ENCODE data around the gene ATP5F1C. TPM values are rescaled to one million over a fixed set of nuclear protein-coding genes. Genes with fewer than 3 reads are reported as not detected.

The ATP5F1C gene
- total RNA-seq, 6 experiments from 2014 or later = 298 to 340 (median 308) TPM

- no peak for DNase-seq
- Mint-ChIP-seq H3K4me3 (no peak overlapping the region), H3K4me1 (ENCODE audit: low read depth) (peaks cover 8% of the 10 kb centered on the region), H3K27me3 (ENCODE audit: insufficient read depth) (no peaks in the 10 kb centered on the region), H3K27ac (no peak overlapping the region), H3K36me3 (ENCODE audit: low read depth) (no peaks in the 10 kb centered on the region; the same call in 1 of the 2 replicates), H3K9me3 (no peaks in the 10 kb centered on the region)
- no peak for TF ChIP-seq CTCF (IDR thresholded peaks at IDR 0.05)
Observed at GRCh38 chr10:7846591-7846990, 58.6 kb downstream of the ATP5F1C start.

- no peak overlapping the region for H3K27ac Mint-ChIP-seq
Observed at GRCh38 chr10:7853226-7853842, 65.4 kb downstream of the ATP5F1C start.

GRCh38 chr10:7853890-7854289 is 65.9 kb downstream of the ATP5F1C start:
- Mint-ChIP-seq H3K4me1 (ENCODE audit: low read depth) (peaks cover 28% of the 10 kb centered on the region), H3K27ac (no peak overlapping the region), H3K27me3 (ENCODE audit: insufficient read depth) (peaks cover 2% of the 10 kb centered on the region; the same call in 1 of the 2 replicates), H3K9me3 (no peaks in the 10 kb centered on the region), H3K36me3 (ENCODE audit: low read depth) (no peaks in the 10 kb centered on the region; the same call in 1 of the 2 replicates), H3K4me3 (no peak overlapping the region)
- no peak for TF ChIP-seq CTCF (IDR thresholded peaks at IDR 0.05)
- DNase-seq = no peak

More at GRCh38 chr10:7853226-7853842, 65.4 kb downstream of the ATP5F1C start:
- DNase-seq = no peak
- peaks cover 28% of the 10 kb centered on the region for H3K4me1 Mint-ChIP-seq (ENCODE audit: low read depth)
- H3K27me3 Mint-ChIP-seq (ENCODE audit: insufficient read depth) = no peaks in the 10 kb centered on the region
- no peaks in the 10 kb centered on the region; the same call in 1 of the 2 replicates for H3K36me3 Mint-ChIP-seq (ENCODE audit: low read depth)
- no peaks in the 10 kb centered on the region for H3K9me3 Mint-ChIP-seq
- no peak for TF ChIP-seq CTCF (IDR thresholded peaks at IDR 0.05)
- H3K4me3 Mint-ChIP-seq = no peak overlapping the region

GRCh38 chr10:7855205-7855604 is 67.2 kb downstream of the ATP5F1C start:
- peaks cover 3% of the 10 kb centered on the region; the same call in 1 of the 2 replicates for H3K27me3 Mint-ChIP-seq (ENCODE audit: insufficient read depth)
- H3K4me3 Mint-ChIP-seq = no peak overlapping the region
- no peak for DNase-seq
- no peak overlapping the region for H3K27ac Mint-ChIP-seq
- no peak for TF ChIP-seq CTCF (IDR thresholded peaks at IDR 0.05)
- peaks cover 8% of the 10 kb centered on the region for H3K9me3 Mint-ChIP-seq
- H3K4me1 Mint-ChIP-seq (ENCODE audit: low read depth) = peaks cover 28% of the 10 kb centered on the region
- peaks cover 7% of the 10 kb centered on the region for H3K36me3 Mint-ChIP-seq (ENCODE audit: low read depth)

- Mint-ChIP-seq H3K27ac (no peak overlapping the region), H3K27me3 (ENCODE audit: insufficient read depth) (peaks cover 3% of the 10 kb centered on the region; the same call in 1 of the 2 replicates), H3K36me3 (ENCODE audit: low read depth) (peaks cover 13% of the 10 kb centered on the region), H3K9me3 (peaks cover 21% of the 10 kb centered on the region), H3K4me3 (peak overlapping the region; percentile 53; the same call in 1 of the 2 replicates), H3K4me1 (ENCODE audit: low read depth) (peaks cover 28% of the 10 kb centered on the region)
- no peak for TF ChIP-seq CTCF (IDR thresholded peaks at IDR 0.05)
- DNase-seq = no peak
Observed at GRCh38 chr10:7856678-7857077, 68.7 kb downstream of the ATP5F1C start.
